Naive B cell (primary cell): ENCODE data around the gene CKAP4. TPM values are rescaled to one million over a fixed set of nuclear protein-coding genes. Genes with fewer than 3 reads are reported as not detected.
A peak's percentile ranks its signal among the peaks of the same experiment; 100 is the strongest.

Experiments used
- ATAC-seq, 2 donors: fragments of 150-1000 bp; cut with Tn5 transposase; 2 replicates each; pipeline ENCODE4 v1.10.0; 2021; ENCODE audit warnings: low read depth in 2 of 2, mild to moderate bottlenecking in 2 of 2, moderate library complexity in 2 of 2
- DNase-seq: peaks from one replicate; pipeline ENCODE4 v3.0.0; 2022
- H3K27ac Mint-ChIP-seq, 6 donors: one replicate each; pipeline ENCODE4 v1.8.0; 2020 to 2022; ENCODE audit warnings: mild to moderate bottlenecking in 6 of 6, mixed read lengths in 6 of 6, moderate library complexity in 5 of 6, inconsistent platforms in 2 of 6
- H3K27me3 Mint-ChIP-seq, 3 donors: one replicate each; pipeline ENCODE4 v1.8.0; 2021 to 2022; ENCODE audit warnings: mixed read lengths in 3 of 3, mild to moderate bottlenecking in 1 of 3
- H3K36me3 Mint-ChIP-seq, 2 donors: one replicate each; pipeline ENCODE4 v1.8.0; 2020 to 2022; ENCODE audit warnings: mixed read lengths in 2 of 2, inconsistent platforms in 1 of 2, mild to moderate bottlenecking in 1 of 2
- H3K4me1 Mint-ChIP-seq, 3 donors: one replicate each; pipeline ENCODE4 v1.8.0; 2020 to 2022; ENCODE audit warnings: mixed read lengths in 3 of 3, inconsistent platforms in 1 of 3, mild to moderate bottlenecking in 1 of 3, moderate library complexity in 1 of 3
- H3K4me3 Mint-ChIP-seq, 8 donors: one replicate each; pipeline ENCODE4 v1.8.0; 2020 to 2022; ENCODE audit warnings: mild to moderate bottlenecking in 8 of 8, mixed read lengths in 8 of 8, moderate library complexity in 8 of 8, inconsistent platforms in 2 of 8
- H3K9me3 Mint-ChIP-seq, 7 donors: one replicate each; pipeline ENCODE4 v1.8.0; 2020 to 2022; ENCODE audit warnings: mixed read lengths in 7 of 7, mild to moderate bottlenecking in 5 of 7, inconsistent platforms in 2 of 7, moderate library complexity in 1 of 7
- polyA plus RNA-seq, 6 donors: library from polyadenylated mRNA; unstranded; fragments of 300-500 nt; fragmentation: Illumina TruSeq; gene quantifications; one replicate each; pipeline ENCODE4 v1.2.3, GENCODE V29; 2021; ENCODE audit warnings: low read depth in 6 of 6

CKAP4 gene
- polyA plus RNA-seq, 6 donors from 2014 or later: 3.1 to 11.1 (median 3.7) TPM

- no peaks in the 10 kb centered on the region for H3K36me3 Mint-ChIP-seq
- ATAC-seq (peak; percentile 72 to 85), DNase-seq (peak; percentile 28)
- peaks cover 0 to 18% (median 6%) of the 10 kb centered on the region in 3 donors for H3K4me1 Mint-ChIP-seq
- H3K9me3 Mint-ChIP-seq: no peaks in the 10 kb centered on the region
- H3K27me3 Mint-ChIP-seq: peaks cover 19 to 33% (median 32%) of the 10 kb centered on the region in 3 donors
- peak overlapping the region in 5 of 6 donors; percentile 12 to 98 (median 81) for H3K27ac Mint-ChIP-seq
- H3K4me3 Mint-ChIP-seq: peak overlapping the region in 3 of 8 donors; percentile 20 to 62 (median 30)
Observed at GRCh38 chr12:106227641-106228319, 20.0 kb downstream of the CKAP4 start.

- H3K9me3 Mint-ChIP-seq: no peaks in the 10 kb centered on the region
- ATAC-seq: peak; percentile 50 to 53
- DNase-seq: peak; percentile 42
- H3K4me3 Mint-ChIP-seq: peak overlapping the region in 4 of 8 donors; percentile 9 to 80 (median 22)
- H3K4me1 Mint-ChIP-seq: peaks cover 0 to 18% (median 6%) of the 10 kb centered on the region in 3 donors
- no peaks in the 10 kb centered on the region for H3K36me3 Mint-ChIP-seq
- H3K27ac Mint-ChIP-seq: peak overlapping the region in 5 of 6 donors; percentile 12 to 98 (median 81)
- peaks cover 23 to 40% (median 39%) of the 10 kb centered on the region in 3 donors for H3K27me3 Mint-ChIP-seq
Observed at GRCh38 chr12:106226884-106227640, 20.8 kb downstream of the CKAP4 start.

GRCh38 chr12:106224355-106224706 is 23.5 kb downstream of the CKAP4 start:
- no peak overlapping the region for H3K4me3 Mint-ChIP-seq
- no peaks in the 10 kb centered on the region for H3K9me3 Mint-ChIP-seq
- H3K27ac Mint-ChIP-seq: peak overlapping the region in 1 of 6 donors; percentile 17
- ATAC-seq (no peak), DNase-seq (no peak)
- H3K36me3 Mint-ChIP-seq: no peaks in the 10 kb centered on the region
- peaks cover 24 to 38% (median 38%) of the 10 kb centered on the region in 3 donors for H3K27me3 Mint-ChIP-seq
- H3K4me1 Mint-ChIP-seq: peaks cover 0 to 18% (median 6%) of the 10 kb centered on the region in 3 donors

GRCh38 chr12:106223485-106224354 is 24.1 kb downstream of the CKAP4 start:
- peak; percentile 46 to 72 for ATAC-seq
- H3K27ac Mint-ChIP-seq: peak overlapping the region in 1 of 6 donors; percentile 17

GRCh38 chr12:106220536-106220935 is 27.3 kb downstream of the CKAP4 start:
- ATAC-seq (no peak), DNase-seq (no peak)
- H3K36me3 Mint-ChIP-seq: peaks cover 0 to 11% of the 10 kb centered on the region in 2 donors
- H3K27ac Mint-ChIP-seq: no peak overlapping the region
- H3K4me1 Mint-ChIP-seq: peaks cover 0 to 7% (median 6%) of the 10 kb centered on the region in 3 donors
- H3K4me3 Mint-ChIP-seq: no peak overlapping the region
- peaks cover 4 to 20% (median 14%) of the 10 kb centered on the region in 7 donors for H3K9me3 Mint-ChIP-seq
- H3K27me3 Mint-ChIP-seq: peaks cover 35 to 61% (median 52%) of the 10 kb centered on the region in 3 donors

More at GRCh38 chr12:106223485-106224354, 24.1 kb downstream of the CKAP4 start:
- peak; percentile 57 for DNase-seq
- Mint-ChIP-seq H3K4me3 (peak overlapping the region in 1 of 8 donors; percentile 20), H3K27me3 (peaks cover 30 to 38% (median 33%) of the 10 kb centered on the region in 3 donors), H3K4me1 (peaks cover 0 to 18% (median 6%) of the 10 kb centered on the region in 3 donors), H3K9me3 (peaks cover 0 to 5% (median 4%) of the 10 kb centered on the region in 7 donors), H3K36me3 (no peaks in the 10 kb centered on the region)

- peaks cover 4 to 20% (median 14%) of the 10 kb centered on the region in 7 donors for H3K9me3 Mint-ChIP-seq
- DNase-seq (no peak), ATAC-seq (no peak)
- no peak overlapping the region for H3K27ac Mint-ChIP-seq
- peaks cover 0 to 3% (median 3%) of the 10 kb centered on the region in 3 donors for H3K4me1 Mint-ChIP-seq
- H3K27me3 Mint-ChIP-seq: peaks cover 35 to 69% (median 67%) of the 10 kb centered on the region in 3 donors
- peaks cover 0 to 11% of the 10 kb centered on the region in 2 donors for H3K36me3 Mint-ChIP-seq
- H3K4me3 Mint-ChIP-seq: no peak overlapping the region
Observed at GRCh38 chr12:106219043-106219442, 28.8 kb downstream of the CKAP4 start.

- peaks cover 0 to 11% of the 10 kb centered on the region in 2 donors for H3K36me3 Mint-ChIP-seq
Observed at GRCh38 chr12:106217706-106218105, 30.1 kb downstream of the CKAP4 start.

GRCh38 chr12:106214571-106214970 is 33.2 kb downstream of the CKAP4 start:
- Mint-ChIP-seq H3K9me3 (peaks cover 4 to 20% (median 14%) of the 10 kb centered on the region in 7 donors), H3K27ac (no peak overlapping the region), H3K36me3 (peaks cover 0 to 11% of the 10 kb centered on the region in 2 donors), H3K4me1 (no peaks in the 10 kb centered on the region), H3K4me3 (no peak overlapping the region), H3K27me3 (peaks cover 45 to 78% (median 72%) of the 10 kb centered on the region in 3 donors)
- ATAC-seq: no peak
- no peak for DNase-seq

More at GRCh38 chr12:106217706-106218105, 30.1 kb downstream of the CKAP4 start:
- no peak overlapping the region for H3K4me3 Mint-ChIP-seq
- ATAC-seq (no peak), DNase-seq (no peak)
- H3K27ac Mint-ChIP-seq: no peak overlapping the region
- peaks cover 44 to 78% (median 76%) of the 10 kb centered on the region in 3 donors for H3K27me3 Mint-ChIP-seq
- no peaks in the 10 kb centered on the region for H3K4me1 Mint-ChIP-seq
- peaks cover 4 to 20% (median 14%) of the 10 kb centered on the region in 7 donors for H3K9me3 Mint-ChIP-seq

GRCh38 chr12:106213662-106214061 is 34.2 kb downstream of the CKAP4 start:
- Mint-ChIP-seq H3K4me3 (no peak overlapping the region), H3K36me3 (peaks cover 0 to 11% of the 10 kb centered on the region in 2 donors), H3K27me3 (peaks cover 49 to 76% (median 66%) of the 10 kb centered on the region in 3 donors), H3K4me1 (no peaks in the 10 kb centered on the region), H3K9me3 (peaks cover 4 to 16% (median 12%) of the 10 kb centered on the region in 7 donors), H3K27ac (no peak overlapping the region)
- no peak for ATAC-seq
- no peak for DNase-seq

- H3K4me1 Mint-ChIP-seq: no peaks in the 10 kb centered on the region
- H3K36me3 Mint-ChIP-seq: no peaks in the 10 kb centered on the region
- ATAC-seq (no peak), DNase-seq (no peak)
- H3K4me3 Mint-ChIP-seq: no peak overlapping the region
- H3K9me3 Mint-ChIP-seq: peaks cover 0 to 18% (median 14%) of the 10 kb centered on the region in 7 donors
- H3K27ac Mint-ChIP-seq: no peak overlapping the region
- H3K27me3 Mint-ChIP-seq: peaks cover 50 to 81% (median 54%) of the 10 kb centered on the region in 3 donors
Observed at GRCh38 chr12:106211973-106212372, 35.8 kb downstream of the CKAP4 start.

- ATAC-seq (no peak), DNase-seq (no peak)
- no peak overlapping the region for H3K4me3 Mint-ChIP-seq
- peaks cover 0 to 9% of the 10 kb centered on the region in 2 donors for H3K36me3 Mint-ChIP-seq
- H3K9me3 Mint-ChIP-seq: peaks cover 3 to 35% (median 25%) of the 10 kb centered on the region in 7 donors
- peaks cover 21 to 33% (median 22%) of the 10 kb centered on the region in 3 donors for H3K27me3 Mint-ChIP-seq
- H3K27ac Mint-ChIP-seq: peak overlapping the region in 1 of 6 donors; percentile 77
- H3K4me1 Mint-ChIP-seq: no peaks in the 10 kb centered on the region
Observed at GRCh38 chr12:106205208-106206069, 42.4 kb downstream of the CKAP4 start.

GRCh38 chr12:106204312-106204711 is 43.5 kb downstream of the CKAP4 start:
- no peak for DNase-seq
- Mint-ChIP-seq H3K27me3 (peaks cover 15 to 27% (median 19%) of the 10 kb centered on the region in 3 donors), H3K4me1 (no peaks in the 10 kb centered on the region), H3K4me3 (no peak overlapping the region), H3K27ac (no peak overlapping the region), H3K36me3 (peaks cover 0 to 9% of the 10 kb centered on the region in 2 donors), H3K9me3 (peaks cover 3 to 35% (median 25%) of the 10 kb centered on the region in 7 donors)
- ATAC-seq: no peak
